Muscle layer of colon (tissue), 2 donors: Measurements from ENCODE around the gene TIA1.
"Not testable (repeated sequence)": the region's sequence is repeated elsewhere in the genome, so short reads cannot be mapped to it uniquely, and the experiment has no call there.

Experiments
- H3K27ac ChIP-seq: one replicate; pipeline ENCODE4 v1.7.0; 2013; ENCODE audit warnings: low read depth, mild to moderate bottlenecking, low read length, moderate library complexity
- H3K27me3 ChIP-seq, 2 donors: one replicate each; pipeline ENCODE4 v1.7.0; 2013; ENCODE audit warnings: low read length in 2 of 2, mild to moderate bottlenecking in 2 of 2; ENCODE audit not compliant: insufficient read depth in 2 of 2, control insufficient read depth in 1 of 2
- H3K36me3 ChIP-seq: one replicate; pipeline ENCODE4 v1.7.0; 2013; ENCODE audit warnings: mild to moderate bottlenecking, low read length; ENCODE audit not compliant: insufficient read depth
- H3K4me1 ChIP-seq: one replicate; pipeline ENCODE4 v1.7.0; 2013; ENCODE audit warnings: mild to moderate bottlenecking, low read length; ENCODE audit not compliant: insufficient read depth
- H3K4me3 ChIP-seq, 2 donors: one replicate each; pipeline ENCODE4 v1.7.0; 2013; ENCODE audit warnings: low read length in 2 of 2, low read depth in 1 of 2, mild to moderate bottlenecking in 1 of 2, moderate library complexity in 1 of 2
- H3K9ac ChIP-seq: one replicate; pipeline ENCODE4 v1.7.0; 2013; ENCODE audit warnings: low read length
- H3K9me3 ChIP-seq: one replicate; pipeline ENCODE4 v1.7.0; 2013; ENCODE audit warnings: mild to moderate bottlenecking, low read length
- donor health status: abdominal sarcoma.
- donor health status: Adenocarcinoma of cecum.

The TIA1 gene, protein sequence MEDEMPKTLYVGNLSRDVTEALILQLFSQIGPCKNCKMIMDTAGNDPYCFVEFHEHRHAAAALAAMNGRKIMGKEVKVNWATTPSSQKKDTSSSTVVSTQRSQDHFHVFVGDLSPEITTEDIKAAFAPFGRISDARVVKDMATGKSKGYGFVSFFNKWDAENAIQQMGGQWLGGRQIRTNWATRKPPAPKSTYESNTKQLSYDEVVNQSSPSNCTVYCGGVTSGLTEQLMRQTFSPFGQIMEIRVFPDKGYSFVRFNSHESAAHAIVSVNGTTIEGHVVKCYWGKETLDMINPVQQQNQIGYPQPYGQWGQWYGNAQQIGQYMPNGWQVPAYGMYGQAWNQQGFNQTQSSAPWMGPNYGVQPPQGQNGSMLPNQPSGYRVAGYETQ

DNA sequence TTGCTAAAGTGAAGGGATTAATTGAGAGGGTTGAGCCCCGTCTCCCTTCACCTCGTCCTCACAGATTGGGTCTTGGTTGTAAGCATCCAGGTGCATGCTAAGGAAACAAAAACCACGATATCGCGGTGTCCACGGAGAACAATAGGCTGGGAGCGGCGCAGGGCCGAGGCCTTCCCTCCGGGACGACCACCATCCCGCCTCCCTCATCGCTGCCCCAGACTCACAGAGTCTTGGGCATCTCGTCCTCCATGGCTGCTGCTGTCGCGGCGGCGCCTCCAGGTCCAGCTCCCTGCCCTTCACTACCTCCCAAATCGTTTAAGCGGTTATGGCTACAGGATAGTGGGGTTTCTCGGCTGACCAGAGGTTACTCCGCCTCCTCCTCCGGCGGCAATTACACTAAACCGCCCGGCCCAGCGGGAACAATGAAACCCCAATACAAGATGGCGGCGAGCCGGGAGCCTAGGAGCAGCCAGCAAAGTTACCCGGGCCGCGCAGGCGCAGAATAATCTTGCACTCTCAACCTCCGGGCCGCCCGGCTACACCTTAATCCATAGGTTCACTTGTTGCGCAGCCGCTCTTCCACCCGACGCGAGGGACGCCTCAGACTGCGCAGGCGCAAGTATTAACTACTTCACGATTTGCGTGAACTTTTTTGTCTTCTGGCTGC lies at the start of gene TIA1:
TIA1 (minus strand) TSS at position 448 of the 667 bp plus-strand sequence; CDS start at position 250, 198 bp downstream.
- Histone ChIP-seq H3K27ac (peak within 1 kb of the TSS; percentile 96), H3K4me1 (peaks cover 16% of the 10 kb centered on the region), H3K9ac (peak within 1 kb of the TSS; percentile 91), H3K9me3 (no peaks in the 10 kb centered on the region), H3K4me3 (peak within 1 kb of the TSS; percentile 87 to 96), H3K36me3 (no peaks in the 10 kb centered on the region), H3K27me3 (no peaks in the 10 kb centered on the region)

DNA sequence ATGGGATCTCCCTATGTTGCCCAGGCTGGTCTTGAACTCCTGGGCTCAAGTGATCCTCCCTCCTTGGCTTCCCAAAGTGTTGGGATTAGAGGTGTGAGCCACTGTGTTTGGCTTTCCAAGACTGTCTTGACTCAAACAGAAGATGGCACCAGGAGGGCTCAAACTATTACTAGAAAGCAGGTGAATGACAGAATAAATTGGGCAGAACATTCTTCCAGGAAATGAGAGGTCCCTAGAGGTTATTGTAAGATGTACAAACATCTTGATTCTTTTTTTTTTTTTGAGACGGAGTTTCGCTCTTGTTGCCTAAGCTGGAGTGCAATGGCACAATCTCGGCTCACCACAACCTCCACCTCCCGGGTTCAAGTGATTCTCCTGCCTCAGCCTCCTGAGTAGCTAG lies 49.4 kb upstream of the TIA1 start:
- not testable (repeated sequence) for H3K4me3 ChIP-seq, H3K27ac ChIP-seq, H3K27me3 ChIP-seq, H3K4me1 ChIP-seq, H3K9me3 ChIP-seq, H3K9ac ChIP-seq
- H3K36me3 ChIP-seq = peaks cover 11% of the 10 kb centered on the region

DNA sequence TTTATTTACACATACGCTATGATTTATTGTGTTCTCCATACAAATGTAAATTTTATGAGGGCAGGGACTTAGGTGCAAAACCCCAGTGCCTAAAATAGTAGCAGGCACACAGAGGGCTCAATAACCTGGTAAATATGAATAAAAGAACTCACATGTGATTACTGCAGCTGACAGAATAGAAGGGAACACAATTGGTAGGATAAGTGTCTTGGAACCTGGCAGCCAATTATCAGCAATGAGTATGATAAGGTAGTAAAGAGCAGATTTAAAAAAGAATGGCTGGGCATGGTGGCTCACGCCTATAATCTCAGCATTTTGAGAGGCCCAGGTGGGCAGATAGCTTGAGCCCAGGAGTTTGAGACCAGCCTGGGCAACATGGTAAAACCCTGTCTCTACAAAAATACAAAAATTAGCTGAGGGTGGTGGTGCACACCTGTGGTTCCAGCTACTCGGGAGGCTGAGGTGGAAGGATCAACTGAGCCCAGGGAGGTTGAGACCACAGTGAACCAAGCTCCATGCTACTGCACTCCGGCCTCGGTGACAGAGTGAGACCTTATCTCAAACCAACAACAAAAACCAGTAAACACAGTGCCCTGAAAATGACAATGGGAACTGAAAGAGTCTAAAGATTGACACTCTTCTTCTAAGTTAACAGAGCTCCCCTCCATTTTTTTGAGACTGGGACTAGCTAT lies 35.2 kb upstream of the TIA1 start:
- Histone ChIP-seq H3K27me3 (no peaks in the 10 kb centered on the region), H3K9ac (no peak overlapping the region), H3K4me3 (no peak overlapping the region), H3K36me3 (peaks cover 70% of the 10 kb centered on the region), H3K4me1 (no peaks in the 10 kb centered on the region), H3K9me3 (no peaks in the 10 kb centered on the region), H3K27ac (no peak overlapping the region)

DNA sequence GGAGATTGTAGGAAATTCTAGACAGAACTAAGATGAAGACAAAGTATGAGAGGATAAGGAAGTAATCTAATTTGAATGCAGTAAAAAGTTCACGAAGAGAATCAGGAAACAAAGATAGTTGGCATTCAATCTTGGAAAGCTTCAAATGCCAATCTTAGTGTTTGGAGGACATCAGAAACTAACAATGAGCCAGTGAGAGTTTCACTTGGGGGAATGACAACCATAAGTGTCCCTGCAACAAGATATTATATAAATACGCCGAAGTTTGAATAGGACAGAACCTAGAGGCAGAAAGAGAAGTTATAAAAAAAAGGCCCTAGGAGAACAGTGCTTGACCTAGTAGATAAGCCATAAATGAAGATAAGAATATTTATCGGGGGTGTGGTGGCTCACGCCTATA lies 34.0 kb upstream of the TIA1 start:
- Histone ChIP-seq H3K27ac (no peak overlapping the region), H3K4me1 (no peaks in the 10 kb centered on the region), H3K36me3 (peaks cover 67% of the 10 kb centered on the region)

DNA sequence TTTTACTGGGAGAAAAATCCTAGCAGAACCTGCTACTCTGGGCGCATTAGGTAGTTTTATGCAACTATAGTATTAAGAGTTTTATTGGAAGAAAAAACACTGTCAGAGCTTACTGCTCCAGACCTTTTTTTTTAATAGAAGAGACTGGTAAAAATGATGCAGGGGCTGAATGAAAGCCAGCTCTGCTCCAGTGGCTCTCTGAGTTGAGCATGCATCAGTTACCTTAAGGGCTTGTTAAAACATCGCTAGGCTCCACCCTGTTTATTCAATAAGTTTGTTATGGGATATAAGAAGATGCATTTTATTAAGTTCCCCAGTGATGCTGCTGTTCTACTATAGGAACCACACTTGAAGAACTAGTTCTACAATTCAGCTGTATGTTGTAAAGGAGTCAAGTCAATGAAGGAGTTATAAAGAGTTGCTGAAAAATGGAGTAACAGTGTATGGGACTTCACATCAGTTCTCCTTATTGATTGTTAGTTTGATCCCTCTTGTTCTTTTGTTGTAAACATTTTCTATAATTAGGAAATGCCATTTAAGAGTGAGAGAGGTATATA lies 31.9 kb upstream of the TIA1 start:
- no peak overlapping the region for H3K9ac ChIP-seq
- H3K27me3 ChIP-seq = no peaks in the 10 kb centered on the region
- no peaks in the 10 kb centered on the region for H3K9me3 ChIP-seq
- no peaks in the 10 kb centered on the region for H3K4me1 ChIP-seq
- no peak overlapping the region for H3K4me3 ChIP-seq
- H3K36me3 ChIP-seq = peaks cover 64% of the 10 kb centered on the region
- no peak overlapping the region for H3K27ac ChIP-seq

More for the DNA sequence above, 34.0 kb upstream of the TIA1 start:
- Histone ChIP-seq H3K9ac (no peak overlapping the region), H3K27me3 (no peaks in the 10 kb centered on the region), H3K9me3 (no peaks in the 10 kb centered on the region), H3K4me3 (no peak overlapping the region)

DNA sequence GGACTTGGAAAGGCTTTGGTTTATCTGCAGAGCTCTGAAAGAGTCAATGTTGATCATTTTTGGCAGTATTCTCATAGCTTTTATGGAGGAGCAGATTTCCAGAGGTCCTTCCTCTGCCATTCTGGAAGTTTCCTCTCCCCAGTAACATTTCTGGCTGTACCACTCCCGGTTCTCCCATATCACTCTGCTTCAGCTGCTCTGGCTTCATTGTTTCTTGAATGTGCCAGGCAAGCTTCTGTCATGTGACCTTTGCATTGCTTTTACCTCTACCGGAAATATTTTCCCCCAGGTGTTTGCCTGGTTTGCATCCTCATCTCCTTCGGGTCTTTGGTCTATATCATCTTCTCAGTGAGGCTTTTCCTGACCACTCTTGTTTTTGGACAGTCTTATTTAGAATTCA lies 21.9 kb upstream of the TIA1 start:
- Histone ChIP-seq H3K4me1 (no peaks in the 10 kb centered on the region), H3K9ac (no peak overlapping the region), H3K36me3 (peaks cover 24% of the 10 kb centered on the region), H3K4me3 (no peak overlapping the region), H3K27me3 (no peaks in the 10 kb centered on the region), H3K9me3 (no peaks in the 10 kb centered on the region), H3K27ac (no peak overlapping the region)

DNA sequence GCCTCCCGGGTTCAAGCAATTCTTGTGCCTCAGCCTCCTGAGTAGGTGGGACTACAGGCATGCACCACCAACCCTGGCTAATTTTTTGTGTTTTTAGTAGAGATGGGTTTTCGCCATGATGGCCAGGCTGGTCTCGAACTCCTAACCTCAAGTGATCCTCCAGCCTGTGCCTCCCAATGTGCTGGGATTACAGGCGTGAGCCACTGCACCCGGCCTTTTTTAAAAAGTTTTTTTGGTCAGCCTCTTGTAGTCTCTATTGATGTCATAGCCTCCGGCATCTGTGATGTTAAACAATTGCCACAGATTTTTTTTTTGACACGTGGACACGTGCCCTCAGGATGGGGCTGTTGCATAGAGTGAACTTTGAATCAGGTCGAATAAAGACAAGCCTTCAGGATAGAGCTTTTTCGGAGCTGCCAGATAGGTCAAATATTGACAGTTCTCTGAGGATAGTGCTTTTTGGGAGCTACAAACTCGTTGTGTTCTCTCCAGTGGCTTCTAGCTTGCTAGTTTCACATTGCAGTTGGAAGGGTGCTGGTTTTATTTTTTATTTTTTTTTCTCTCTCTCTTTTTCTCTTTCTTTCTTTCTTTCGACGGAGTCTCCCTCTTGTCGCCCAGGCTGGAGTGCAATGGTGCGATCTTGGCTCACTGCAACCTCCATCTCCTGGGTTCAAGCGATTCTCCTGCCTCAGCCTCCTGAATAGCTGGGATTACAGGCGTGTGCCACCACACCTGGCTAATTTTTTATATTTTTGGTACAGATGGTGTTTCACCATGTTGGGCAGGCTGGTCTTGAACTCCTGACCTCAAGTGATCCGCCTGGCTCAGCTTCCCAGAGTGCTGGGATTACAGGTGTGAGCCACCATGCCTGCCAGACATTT lies 21.2 kb upstream of the TIA1 start:
- not testable (repeated sequence) for H3K4me1 ChIP-seq, H3K9ac ChIP-seq, H3K4me3 ChIP-seq, H3K9me3 ChIP-seq, H3K27ac ChIP-seq, H3K27me3 ChIP-seq
- peaks cover 24% of the 10 kb centered on the region for H3K36me3 ChIP-seq

DNA sequence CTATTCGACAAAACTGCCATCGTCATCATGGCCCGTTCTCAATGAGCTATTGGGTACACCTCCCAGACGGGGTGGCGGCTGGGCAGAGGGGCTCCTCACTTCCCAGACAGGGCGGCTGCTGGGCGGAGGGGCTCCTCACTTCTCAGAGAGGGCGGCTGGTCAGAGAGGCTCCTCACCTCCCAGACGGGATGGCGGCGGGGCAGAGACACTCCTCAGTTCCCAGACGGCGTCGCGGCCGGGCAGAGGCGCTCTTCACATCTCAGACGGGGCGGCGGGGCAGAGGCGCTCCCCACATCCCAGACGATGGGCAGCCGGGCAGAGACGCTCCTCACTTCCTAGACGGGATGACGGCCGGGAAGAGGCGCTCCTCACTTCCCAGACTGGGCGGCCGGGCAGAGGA lies 18.5 kb upstream of the TIA1 start:
- H3K36me3 ChIP-seq = peaks cover 27% of the 10 kb centered on the region
- H3K9ac ChIP-seq, H3K27me3 ChIP-seq, H3K4me1 ChIP-seq, H3K4me3 ChIP-seq, H3K27ac ChIP-seq, H3K9me3 ChIP-seq: not testable (repeated sequence)

DNA sequence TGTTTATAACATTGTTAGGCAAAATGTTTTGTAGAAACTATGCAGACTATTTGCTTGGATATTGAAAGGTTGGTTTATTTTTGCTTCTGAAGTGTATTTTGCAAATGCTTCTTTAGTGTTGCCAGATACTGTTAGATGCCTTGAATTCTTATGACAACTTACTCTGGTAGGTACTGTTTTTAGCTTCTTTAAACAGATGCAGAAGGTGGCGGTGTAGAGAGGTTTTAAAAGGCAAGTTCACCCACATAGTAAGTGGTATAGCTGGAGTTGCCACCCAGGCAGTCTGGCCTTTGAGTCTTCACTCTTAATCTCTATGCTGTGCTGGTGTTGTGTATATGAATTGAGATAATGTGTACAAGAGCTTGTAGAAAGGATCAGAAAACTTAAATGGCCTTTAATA lies 13.1 kb upstream of the TIA1 start:
- H3K27me3 ChIP-seq = no peaks in the 10 kb centered on the region
- H3K4me1 ChIP-seq = peaks cover 28% of the 10 kb centered on the region
- H3K4me3 ChIP-seq = no peak overlapping the region
- no peak overlapping the region for H3K27ac ChIP-seq
- peaks cover 27% of the 10 kb centered on the region for H3K36me3 ChIP-seq
- no peaks in the 10 kb centered on the region for H3K9me3 ChIP-seq
- H3K9ac ChIP-seq = no peak overlapping the region

DNA sequence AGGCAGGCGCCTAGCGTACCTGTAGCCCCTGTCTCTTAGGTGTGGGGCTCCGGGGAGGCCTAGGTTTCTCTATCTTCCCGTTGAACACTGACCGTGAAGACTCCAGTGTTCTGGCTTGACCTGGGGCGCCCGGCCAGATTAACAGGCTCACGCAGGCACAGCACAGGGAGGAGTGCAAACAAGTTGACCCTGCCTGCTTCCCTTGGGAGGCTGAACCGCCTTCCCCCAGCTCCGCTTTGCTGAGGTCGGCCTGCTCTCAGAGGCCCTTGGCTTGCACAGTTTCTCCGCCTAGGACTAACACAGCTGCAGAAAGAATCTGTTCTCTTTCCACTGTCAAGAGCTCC lies 10.1 kb upstream of the TIA1 start:
- H3K36me3 ChIP-seq = peaks cover 10% of the 10 kb centered on the region
- no peaks in the 10 kb centered on the region for H3K9me3 ChIP-seq
- peaks cover 28% of the 10 kb centered on the region for H3K4me1 ChIP-seq
- H3K9ac ChIP-seq = peak overlapping the region; percentile 9
- H3K4me3 ChIP-seq = peak overlapping the region; percentile 76 to 77
- peak overlapping the region; percentile 92 for H3K27ac ChIP-seq
- H3K27me3 ChIP-seq = no peaks in the 10 kb centered on the region
